ENCODE data around the gene APOL4.

DNA sequence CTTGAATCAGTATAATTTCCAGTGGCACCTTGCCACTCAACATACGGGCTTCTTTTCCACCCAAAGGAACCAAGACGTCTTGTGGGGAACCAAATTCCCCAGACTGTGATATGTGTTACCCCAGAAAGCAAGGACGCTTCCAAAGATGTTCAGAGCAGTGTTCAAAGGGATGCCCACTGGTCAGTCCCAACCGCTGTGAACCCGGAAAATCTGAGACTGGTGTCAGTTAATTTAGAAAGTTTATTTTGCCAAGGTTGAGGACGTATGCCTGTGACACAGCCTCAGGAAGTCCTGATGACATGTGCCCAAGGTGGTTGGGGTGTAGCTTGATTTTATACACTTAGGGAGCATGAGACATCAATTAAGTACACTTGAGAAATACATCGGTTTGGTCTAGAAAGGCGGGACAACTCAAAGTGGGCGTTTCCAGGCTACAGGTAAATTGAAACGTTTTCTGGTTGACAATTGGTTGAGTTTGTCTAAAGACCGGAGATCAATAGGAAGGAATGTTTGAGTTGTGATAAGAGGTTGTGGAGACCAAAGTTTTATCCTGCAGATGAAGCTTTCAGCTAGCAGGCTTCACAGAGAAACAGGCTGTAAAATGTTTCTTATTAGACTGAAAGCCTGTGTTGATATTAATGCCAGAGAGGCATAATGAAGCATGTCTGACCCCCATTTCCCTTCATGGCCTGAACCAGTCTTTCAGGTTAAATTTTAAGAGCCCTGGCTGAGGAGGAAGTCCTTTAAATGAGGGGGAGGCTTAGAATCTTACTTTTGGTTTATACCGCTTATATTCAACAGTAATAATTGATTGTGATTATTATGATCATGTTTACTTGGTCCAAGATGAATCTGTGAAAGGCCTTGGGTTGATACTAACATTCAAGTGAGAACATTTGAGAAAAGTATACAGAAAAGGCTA lies 47.8 kb downstream of the APOL4 start:
- no peak for TF ChIP-seq CTCF (IDR thresholded peaks at IDR 0.05; ENCODE audit: insufficient read depth, low read length)
- no peak for TF ChIP-seq GABPA (IDR thresholded peaks at IDR 0.05; ENCODE audit: low read depth)
- no peak for TF ChIP-seq REST (IDR thresholded peaks at IDR 0.05; ENCODE audit: insufficient replicate concordance, low read depth)
- TF ChIP-seq POLR2AphosphoS5 (IDR thresholded peaks at IDR 0.05; ENCODE audit: low read depth): no peak
- no peak for TF ChIP-seq SPI1 (IDR thresholded peaks at IDR 0.05; ENCODE audit: borderline replicate concordance, low read depth)

All from HL-60 (cell line).